ENCODE measurements around the gene MACROD2.
A peak's percentile ranks its signal among the peaks of the same experiment; 100 is the strongest.
"Not testable (repeated sequence)": the region's sequence is repeated elsewhere in the genome, so short reads cannot be mapped to it uniquely, and the experiment has no call there.

MACROD2 gene

GRCh38 chr20:14036567-14036966 lies 41.3 kb downstream of the MACROD2 start (continued):
- no peak for TF ChIP-seq ZNF518A (tag by site-specific recombination; conservative IDR thresholded peaks at IDR 0.05; ENCODE audit: low read depth)
- TF ChIP-seq ZNF280C (tag by site-specific recombination; IDR thresholded peaks at IDR 0.05) = no peak
- TF ChIP-seq ZBTB49 (tag by site-specific recombination; IDR thresholded peaks at IDR 0.05; ENCODE audit: low read depth) = no peak

GRCh38 chr20:14044712-14045276 lies 49.5 kb downstream of the MACROD2 start:
- H3K9me3 ChIP-seq (ENCODE audit: control insufficient read depth, insufficient read depth, low read depth, low read length); H3K4me3 ChIP-seq (ENCODE audit: low read depth, low read length); H3K27ac ChIP-seq (ENCODE audit: extremely low read depth, low read depth, low read length); H3K4me1 ChIP-seq (ENCODE audit: control insufficient read depth, insufficient read depth, low read length); POLR2A ChIA-PET; H3K36me3 ChIP-seq (ENCODE audit: control insufficient read depth in 2 of 2, insufficient read depth in 1 of 2, low read length in 2 of 2): not testable (repeated sequence)
- CTCF ChIA-PET = interaction anchor here (0.5 kb wide), 1 partner anchor 224 kb away, joined by 4 read pairs; no protein-coding TSS in a partner anchor

GRCh38 chr20:14046534-14046933 lies 51.2 kb downstream of the MACROD2 start:
- no peaks in the 10 kb centered on the region for H3K4me1 ChIP-seq (ENCODE audit: control insufficient read depth, insufficient read depth, low read length)
- ChIA-PET POLR2A (no interaction called here), CTCF (interaction anchor here (0.7 to 1.3 kb wide), 3 partner anchors 8 to 722 kb away, joined by 3 to 7 read pairs (median 4); no protein-coding TSS in a partner anchor)
- no peak overlapping the region for H3K27ac ChIP-seq (ENCODE audit: extremely low read depth, low read depth, low read length)
- no peaks in the 10 kb centered on the region for H3K9me3 ChIP-seq (ENCODE audit: control insufficient read depth, insufficient read depth, low read depth, low read length)
- H3K36me3 ChIP-seq (ENCODE audit: control insufficient read depth in 2 of 2, insufficient read depth in 1 of 2, low read length in 2 of 2) = no peaks in the 10 kb centered on the region
- H3K4me3 ChIP-seq (ENCODE audit: low read depth, low read length) = no peak overlapping the region
- TF ChIP-seq ZNF274 (IDR thresholded peaks at IDR 0.05; ENCODE audit: low read length) (no peak), ZNF274 (tag by site-specific recombination; IDR thresholded peaks at IDR 0.05; ENCODE audit: borderline replicate concordance) (no peak), ZNF514 (tag by site-specific recombination; IDR thresholded peaks at IDR 0.05) (no peak), ZNF555 (tag by site-specific recombination; conservative IDR thresholded peaks at IDR 0.05) (peak; percentile 40; the same call in 1 of the 2 replicates), ZNF837 (tag by site-specific recombination; IDR thresholded peaks at IDR 0.05) (no peak), CTCF (tag by site-specific recombination; IDR thresholded peaks at IDR 0.05) (no peak), ZNF394 (tag by site-specific recombination; IDR thresholded peaks at IDR 0.05; ENCODE audit: borderline replicate concordance) (peak; percentile 49; the same call in 1 of the 2 replicates), ZBTB11 (tag by site-specific recombination; conservative IDR thresholded peaks at IDR 0.05; ENCODE audit: low read depth) (peak; percentile 46), ZNF488 (tag by site-specific recombination; IDR thresholded peaks at IDR 0.05) (no peak), ZNF677 (tag by site-specific recombination; IDR thresholded peaks at IDR 0.05) (no peak), YY1 (tag by site-specific recombination; IDR thresholded peaks at IDR 0.05) (no peak), ZNF549 (tag by site-specific recombination; IDR thresholded peaks at IDR 0.05) (no peak), SP3 (tag by site-specific recombination; IDR thresholded peaks at IDR 0.05) (no peak)
